Stimulated activated CD4-positive, alpha-beta T cell treated with anti-CD3 and anti-CD28 coated beads, Interleukin-12 subunit alpha, Interleukin-12 subunit beta, amount 100 ng/mL, for 24 hours (primary cell): ENCODE results near the gene SIPA1.

Experiments
- DNase-seq, 2 experiments: peaks; one replicate each; pipeline ENCODE4 v3.0.0-alpha.2; 2020; ENCODE audit warnings: low read depth in 2 of 2

Gene SIPA1

DNA sequence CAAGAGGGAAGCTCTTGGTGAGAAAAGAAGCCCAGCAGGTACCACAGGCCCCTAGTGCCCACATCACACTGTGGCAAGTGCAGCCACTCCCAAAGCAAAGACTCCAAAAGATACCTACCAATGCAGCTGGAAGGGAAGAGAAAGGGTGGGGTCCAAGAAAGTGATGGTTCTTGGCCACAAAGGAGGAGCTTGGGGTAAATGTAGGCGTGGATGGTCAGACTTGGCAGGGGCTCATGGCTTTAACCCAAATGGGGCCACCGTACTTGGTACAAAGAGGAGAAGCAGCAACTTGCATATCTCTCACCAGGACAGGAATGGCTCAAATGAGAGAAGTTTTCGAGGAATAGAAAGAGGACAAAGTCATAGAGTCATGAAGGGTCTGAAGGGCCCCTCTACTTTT lies 28.7 kb upstream of the SIPA1 start:
- DNase-seq = no peak

DNA sequence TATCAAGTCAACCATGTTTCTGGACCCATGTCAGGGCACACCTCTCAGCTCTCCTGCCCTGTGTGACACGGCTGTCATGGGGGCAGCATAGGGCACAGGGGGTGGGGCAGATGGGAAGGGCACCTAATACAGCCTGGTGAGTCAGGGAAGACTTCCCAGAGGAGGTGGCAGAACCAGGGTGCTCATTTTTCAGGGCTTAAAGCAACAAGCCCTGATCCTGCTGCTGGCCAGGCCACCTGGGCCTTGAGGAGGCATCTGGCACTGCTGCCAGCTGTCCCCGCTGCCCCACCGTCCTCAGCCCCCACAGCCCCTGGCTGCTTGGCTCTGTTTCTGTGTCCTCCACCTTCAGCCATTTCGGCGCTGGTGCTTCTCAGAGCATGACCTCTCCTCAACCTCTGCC lies 28.2 kb upstream of the SIPA1 start:
- DNase-seq = no peak

DNA sequence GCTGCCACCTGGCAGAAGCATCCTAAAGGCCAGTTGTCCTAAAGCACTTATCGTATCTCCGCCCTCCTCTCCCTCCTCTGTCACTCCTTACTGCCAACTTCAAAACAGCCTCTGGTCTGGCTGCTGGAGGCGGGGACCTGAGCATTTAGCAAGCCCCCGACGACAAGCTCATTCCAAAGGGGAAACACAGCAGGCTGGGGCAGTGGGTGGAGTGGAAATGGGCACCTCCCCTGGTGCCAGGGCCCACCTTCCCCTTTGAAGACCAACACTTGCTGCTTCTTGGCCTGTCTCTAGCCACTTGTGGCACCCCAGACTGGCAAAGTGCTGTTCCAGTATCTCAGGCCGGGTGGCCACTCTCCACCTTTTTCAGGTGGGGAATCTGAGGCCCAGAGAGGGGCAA lies 27.5 kb upstream of the SIPA1 start:
- no peak for DNase-seq

DNA sequence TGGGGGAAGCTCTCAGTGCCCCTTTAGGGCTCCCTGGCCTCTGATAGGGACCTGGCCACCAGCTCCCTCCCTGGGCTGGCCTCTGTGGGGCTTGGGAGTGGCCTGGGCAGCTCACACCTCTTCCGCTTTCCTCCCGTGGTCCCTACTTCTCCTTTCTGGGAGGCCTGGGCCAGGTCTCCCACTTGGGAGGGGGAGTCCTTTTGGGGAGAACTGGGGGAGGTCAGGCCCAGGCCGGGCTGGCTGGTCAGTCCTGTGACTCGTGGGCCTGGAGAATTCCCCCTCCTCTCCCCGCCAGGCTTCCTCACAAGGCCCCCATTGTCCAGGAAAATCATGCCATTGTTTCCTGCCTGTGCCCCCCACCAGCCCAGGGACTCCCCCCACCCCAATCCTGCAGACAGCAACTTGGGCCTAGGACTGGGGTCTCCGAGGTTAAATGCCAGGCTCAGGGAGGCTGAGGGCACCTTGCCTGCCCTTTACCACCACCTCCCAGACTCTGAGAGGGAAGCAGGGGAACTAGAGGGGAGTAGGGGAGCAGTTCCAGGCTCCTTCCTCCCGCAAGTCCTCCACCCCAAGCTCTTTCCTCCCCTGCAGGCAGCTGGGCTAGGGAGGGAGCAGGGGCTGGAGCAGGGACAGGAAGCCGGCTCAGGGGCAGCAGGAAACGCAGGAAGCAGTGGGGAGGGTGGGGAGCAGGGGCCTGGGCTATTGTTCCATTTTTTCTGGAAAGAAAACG lies 26.7 kb upstream of the SIPA1 start:
- DNase-seq = no peak

DNA sequence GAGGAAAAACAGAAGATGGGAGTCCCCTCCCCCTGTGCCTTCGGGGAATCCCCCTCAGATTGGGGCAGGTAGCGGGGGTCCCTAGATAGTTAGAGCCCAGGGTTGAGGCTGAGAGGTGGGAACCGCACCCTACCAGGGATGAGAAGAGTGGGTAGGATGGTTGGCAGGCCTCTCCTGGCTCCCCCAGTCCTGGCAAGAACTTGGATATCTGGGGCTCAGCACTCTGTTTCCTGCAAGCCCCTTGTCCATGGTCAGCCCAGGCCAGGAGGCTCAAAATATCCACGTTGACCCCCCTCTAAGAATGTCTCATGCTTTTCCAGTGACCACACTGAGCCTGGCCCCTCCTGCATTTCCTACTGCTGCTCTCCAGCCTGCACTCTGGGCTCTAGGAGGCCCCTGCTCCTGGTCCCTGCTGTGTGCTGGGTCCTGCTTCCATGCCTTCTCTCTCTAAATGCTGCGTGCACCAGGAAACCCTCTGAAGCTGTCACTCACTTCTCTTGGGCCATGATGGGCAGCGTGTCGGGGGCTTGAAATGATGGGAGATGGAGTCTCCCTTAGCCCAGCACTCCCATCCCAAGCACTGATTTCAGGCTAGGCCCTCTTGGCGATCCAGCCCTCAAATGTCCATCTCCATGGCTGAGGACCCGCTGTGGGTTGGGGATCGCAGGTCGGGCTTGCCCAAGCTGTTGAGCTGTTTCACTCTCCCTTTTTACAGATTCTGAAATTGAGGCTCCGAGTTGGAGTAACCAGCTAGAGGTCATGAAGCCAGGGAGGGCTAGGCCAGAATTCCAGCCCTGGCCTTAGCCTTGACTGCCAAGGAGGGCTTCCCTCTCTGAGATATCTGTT lies 25.9 kb upstream of the SIPA1 start:
- DNase-seq = no peak

DNA sequence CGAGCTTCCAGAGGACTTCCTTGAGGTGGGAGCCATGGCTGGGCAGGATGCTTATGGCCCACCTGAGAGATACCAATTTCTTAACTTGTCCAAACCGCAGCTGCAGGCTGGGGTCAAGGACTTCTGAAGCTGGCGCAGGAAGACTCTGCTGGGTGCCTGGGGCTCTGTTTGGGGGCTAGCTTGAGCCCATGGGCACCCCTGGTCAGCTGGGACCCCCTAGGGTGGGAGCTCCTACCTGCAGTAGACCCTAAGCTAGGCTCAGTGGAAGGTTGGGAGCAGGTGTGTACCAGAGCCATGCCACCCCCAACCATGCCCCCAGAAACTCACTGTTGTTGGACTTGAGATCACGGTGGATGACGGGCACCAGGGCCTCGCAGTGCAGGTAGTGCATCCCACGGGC lies 25.2 kb upstream of the SIPA1 start:
- no peak for DNase-seq

DNA sequence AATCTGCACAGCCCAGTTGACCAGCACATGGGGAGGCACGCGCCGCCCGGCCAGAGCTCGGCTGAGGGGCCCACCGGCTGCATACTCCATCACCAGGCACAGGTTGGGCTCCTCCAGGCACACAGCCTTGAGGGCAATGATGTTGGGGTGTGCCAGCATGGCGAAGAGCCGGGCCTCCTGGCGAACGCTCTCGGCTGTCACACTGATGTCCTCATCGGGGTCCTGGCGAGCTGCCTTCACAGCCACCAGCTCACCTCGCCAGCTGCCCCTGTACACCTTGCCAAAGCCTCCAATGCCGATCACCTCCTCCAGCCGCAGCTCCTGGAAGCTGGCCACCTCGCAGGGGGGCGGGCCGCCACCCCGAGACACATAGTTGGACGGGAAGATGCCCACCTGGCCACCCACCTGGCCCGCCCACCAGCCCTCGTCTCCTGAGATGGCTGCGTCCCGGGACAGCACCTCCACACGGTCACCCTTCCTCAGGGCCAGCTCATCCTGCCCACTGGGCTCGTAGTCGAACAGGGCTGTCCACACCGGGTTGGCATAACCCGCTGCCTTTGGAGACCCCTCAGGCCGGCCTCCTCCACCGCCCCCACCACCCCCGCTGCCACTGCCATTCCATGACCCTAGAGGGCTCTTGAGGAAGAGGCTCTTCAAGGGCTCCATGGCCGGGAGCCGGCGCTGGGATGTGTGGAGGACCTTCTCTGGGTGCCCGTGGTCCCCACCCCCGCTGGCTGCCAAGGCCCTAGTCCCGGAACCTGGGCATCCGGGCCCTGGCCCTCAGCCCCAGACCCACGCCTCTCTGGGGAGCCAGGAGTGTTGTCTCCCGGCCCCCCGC lies 24.6 kb upstream of the SIPA1 start:
- no peak for DNase-seq

DNA sequence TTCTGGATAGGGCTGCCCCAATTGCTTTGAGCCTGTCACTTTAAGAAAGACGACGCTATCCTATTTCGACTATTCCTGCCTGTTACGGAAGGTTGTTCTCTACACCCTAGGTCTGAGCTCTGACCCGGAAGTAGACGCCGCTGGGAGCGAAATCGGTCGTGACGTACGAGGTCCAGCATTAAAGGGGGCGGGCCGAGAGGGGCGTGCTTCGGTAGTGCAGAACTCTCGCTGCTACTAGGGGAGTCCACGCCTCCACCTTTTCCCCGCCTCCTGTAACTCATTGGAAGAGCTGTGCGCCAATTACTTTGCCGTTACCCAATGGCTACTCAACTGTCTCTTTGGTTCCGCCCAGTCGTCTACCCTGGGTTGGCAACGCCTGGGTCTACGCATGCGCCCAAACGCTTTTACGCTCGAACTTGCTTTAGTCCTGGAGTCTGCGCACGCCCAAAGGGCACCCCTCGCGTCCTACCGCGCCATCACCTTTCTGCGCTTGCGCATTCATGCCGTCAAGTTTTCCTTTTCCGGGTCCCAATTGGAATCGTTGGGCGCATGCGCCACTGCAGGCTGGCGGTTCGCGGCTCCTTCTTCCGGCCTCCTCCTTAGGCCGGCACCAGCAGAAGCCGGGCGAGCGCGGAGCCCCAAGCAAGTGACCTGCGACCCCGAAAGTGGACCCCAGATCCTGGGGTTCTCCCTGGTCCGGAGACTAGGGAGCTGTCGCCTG lies 22.5 kb upstream of the SIPA1 start, which contains the start of gene PCNX3:
TSS of gene PCNX3 (plus strand) at position 548 of the 721 bp plus-strand sequence. CDS start 536 bp downstream, outside the sequence.
- peak; percentile 100 for DNase-seq

DNA sequence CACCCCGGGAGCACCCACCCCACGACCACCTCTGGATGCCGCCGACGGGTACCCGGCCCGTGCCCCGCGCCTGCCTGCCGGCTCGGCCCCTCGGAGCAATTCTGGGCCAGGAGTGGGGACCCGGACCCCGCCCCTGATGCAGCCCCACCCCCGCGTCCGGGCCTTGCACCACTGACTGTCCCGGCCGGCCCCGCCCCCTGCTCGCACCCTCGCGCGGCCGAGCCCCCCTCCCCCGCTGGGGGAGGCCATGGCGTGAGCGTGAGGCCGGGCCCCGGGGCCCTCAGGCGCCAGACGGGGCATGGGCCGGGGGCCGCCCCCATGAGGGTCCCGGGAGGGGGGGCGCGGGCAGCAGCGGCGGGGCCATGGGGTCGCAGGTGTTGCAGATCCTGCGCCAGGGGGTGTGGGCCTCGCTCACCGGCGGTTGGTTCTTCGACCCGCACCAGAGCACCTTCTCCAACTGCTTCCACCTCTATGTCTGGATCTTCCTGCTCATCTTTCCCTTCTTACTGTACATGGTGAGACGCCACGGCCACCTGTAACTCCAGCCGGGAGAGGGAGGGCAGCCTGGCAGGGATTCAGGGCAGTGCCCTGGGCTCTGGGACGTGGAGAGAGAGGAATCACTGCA lies 21.8 kb upstream of the SIPA1 start:
- DNase-seq = peak in 1 of 2 experiments; percentile 51

DNA sequence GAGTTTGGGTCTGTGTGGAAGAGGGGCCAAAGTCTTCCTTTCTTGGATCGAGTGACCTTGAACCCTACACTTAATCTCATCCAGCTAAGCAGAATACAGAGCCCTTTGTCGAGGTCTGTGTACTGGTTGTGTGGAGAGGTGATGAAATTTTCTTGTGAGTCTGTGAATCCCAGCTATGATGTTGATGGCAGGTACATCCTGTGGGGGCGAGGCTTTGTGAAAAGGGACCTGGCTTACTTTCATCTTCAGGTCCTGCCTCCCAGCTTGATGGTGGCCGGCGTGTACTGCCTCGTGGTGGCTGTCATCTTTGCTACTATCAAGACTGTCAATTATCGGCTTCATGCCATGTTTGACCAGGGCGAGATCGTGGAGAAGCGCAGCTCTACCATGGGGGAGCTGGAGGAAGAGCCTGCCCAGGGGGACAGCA lies 21.3 kb upstream of the SIPA1 start:
- no peak for DNase-seq

DNA sequence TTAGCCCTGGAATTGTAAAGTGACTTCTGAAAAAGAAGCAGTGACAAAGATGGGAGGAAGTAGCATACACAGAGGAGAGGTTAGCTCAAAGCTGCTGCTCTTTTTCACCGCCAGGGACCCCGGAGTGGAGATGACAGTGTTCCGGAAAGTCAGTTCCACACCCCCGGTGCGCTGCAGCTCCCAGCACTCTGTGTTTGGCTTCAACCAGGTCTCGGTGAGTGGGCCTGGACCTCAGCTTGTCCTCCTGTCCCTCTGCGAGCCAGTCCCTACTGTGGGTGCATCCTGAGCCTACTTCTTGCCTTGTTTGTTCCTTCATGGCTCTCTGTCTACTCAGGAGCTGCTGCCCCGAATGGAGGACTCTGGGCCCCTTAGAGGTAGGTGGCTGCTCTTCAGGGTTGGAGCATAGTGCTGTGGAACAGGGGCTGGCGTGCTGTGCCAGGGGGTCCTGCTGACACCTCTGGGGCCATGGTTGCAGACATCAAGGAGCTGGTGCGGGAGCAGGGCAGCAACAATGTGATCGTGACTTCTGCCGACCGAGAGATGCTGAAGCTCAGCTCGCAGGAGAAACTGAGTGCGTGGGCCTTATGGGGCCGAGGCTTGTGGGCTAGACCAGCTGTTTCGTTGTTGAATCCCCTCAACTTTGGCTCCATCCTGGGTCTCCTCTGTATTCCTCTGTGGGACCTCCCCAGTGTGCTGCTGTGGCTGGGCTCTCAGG lies 20.6 kb upstream of the SIPA1 start:
- DNase-seq = no peak

DNA sequence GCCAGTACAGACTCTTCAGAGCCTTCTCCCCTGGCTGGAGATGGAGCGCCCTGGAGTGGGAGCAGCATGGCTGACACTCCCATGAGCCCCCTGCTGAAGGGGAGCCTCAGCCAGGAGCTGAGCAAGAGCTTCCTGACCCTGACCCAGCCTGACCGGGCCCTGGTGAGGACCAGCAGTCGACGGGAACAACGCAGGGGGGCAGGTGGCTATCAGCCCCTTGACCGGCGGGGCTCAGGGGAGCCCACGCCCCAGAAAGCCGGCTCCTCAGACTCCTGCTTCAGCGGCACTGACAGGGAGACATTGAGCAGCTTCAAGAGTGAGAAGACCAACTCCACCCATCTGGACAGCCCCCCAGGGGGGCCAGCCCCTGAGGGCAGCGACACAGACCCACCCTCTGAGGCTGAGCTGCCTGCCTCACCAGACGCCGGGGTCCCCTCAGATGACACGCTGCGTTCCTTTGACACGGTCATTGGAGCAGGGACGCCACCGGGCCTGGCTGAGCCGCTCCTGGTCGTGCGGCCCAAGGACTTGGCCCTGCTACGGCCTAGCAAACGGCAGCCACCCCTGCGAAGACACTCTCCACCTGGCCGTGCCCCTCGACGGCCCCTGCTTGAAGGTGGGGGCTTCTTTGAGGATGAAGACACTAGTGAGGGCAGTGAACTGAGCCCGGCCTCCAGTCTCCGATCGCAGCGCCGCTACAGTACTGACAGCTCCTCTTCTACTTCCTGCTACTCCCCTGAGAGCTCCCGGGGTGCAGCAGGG lies 19.7 kb upstream of the SIPA1 start:
- no peak for DNase-seq

DNA sequence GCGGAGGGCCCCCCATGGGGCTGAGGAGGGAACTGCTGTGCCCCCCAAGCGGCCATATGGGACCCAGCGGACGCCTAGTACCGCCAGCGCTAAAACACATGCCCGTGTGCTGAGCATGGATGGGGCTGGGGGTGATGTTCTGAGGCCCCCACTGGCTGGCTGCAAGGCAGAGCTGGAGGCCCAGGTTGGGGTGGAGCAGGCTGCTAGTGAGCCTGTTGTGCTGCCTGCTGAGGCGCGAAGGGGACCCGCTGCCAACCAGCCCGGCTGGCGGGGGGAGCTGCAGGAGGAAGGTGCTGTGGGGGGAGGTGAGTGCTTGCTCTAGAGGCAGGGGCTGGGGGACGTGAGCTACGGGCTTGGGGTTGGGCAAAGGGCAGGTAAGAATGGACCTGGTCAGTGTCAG lies 19.1 kb upstream of the SIPA1 start:
- DNase-seq = no peak

DNA sequence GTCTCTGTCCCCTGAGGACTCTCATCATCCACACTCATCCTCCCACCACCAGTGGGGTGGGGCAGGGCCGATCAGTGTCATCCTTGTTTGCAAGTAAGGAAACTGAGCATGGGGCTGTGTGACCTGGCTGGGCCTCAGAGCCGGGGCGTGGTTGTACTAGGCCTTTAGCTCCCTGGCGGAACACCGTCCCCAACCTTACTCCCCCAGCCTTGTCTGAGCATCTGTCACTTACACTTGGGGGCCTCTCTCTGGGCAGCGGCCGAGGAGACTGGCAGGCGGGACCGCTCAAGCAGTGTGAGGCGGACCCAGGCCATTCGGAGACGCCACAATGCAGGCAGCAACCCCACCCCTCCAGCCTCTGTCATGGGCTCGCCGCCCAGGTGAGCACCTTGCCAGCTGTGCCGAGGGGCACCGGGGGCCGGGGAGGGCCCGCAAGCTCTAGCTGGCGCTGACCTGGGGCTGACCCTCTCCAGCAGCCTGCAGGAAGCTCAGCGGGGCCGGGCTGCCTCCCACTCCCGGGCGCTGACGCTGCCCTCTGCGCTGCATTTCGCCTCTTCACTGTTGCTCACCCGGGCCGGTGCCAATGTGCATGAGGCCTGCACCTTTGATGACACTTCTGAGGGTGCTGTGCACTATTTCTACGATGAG lies 18.5 kb upstream of the SIPA1 start:
- DNase-seq = no peak

DNA sequence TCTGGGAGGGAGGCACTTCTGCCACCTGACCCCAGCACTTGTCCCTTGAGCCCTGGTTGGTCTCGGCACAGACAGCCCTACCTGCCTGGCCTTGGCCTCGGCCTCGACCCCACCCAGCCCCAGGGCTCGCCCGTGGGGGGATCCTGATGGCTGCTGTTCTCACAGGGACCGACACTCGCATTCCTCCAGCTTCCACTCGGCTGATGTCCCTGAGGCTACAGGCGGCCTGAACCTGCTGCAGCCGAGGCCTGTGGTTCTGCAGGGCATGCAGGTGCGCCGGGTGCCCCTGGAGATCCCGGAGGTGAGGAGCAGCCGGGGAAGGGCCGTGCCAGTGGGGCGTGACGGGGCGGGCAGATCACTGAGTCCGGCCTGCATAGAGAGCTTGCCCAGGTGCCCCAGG lies 17.2 kb upstream of the SIPA1 start:
- DNase-seq = no peak

DNA sequence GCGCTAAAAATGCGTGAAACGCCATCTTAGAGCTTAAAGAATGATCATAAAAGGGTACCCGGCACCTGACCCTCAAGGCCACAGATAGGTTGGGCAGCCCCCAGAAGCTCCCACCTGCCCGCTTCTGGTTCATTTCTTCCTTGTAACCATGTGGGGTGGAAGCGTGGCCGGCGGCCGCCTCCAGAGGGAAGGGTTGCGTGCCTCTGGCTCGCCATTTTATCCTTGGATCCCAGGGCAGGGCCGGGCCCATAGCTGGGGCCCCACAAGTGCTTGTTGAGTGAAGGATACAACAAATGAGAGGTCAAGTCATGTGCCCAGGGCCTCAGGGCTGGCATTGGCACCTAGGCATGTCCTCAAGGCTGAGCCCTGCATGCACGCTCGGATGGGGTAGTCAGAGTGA lies 16.4 kb upstream of the SIPA1 start:
- no peak for DNase-seq

DNA sequence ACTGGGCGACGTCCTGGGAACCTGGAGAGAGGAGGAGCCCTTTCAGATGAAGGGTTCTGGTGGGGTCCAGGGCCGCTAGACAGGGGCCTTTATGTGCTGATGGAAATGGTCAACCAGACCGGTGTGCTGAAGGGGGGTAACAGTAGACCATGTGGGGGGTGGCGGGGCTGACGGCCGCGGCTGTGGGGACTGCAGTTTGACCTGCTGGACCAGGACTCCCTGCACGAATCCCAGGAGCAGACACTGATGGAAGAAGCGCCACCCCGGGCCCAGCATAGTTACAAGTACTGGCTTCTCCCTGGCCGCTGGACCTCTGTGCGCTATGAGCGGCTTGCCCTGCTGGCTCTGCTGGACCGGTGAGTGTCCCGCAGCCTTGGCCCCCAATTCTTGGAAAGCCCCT lies 15.9 kb upstream of the SIPA1 start:
- no peak for DNase-seq

DNA sequence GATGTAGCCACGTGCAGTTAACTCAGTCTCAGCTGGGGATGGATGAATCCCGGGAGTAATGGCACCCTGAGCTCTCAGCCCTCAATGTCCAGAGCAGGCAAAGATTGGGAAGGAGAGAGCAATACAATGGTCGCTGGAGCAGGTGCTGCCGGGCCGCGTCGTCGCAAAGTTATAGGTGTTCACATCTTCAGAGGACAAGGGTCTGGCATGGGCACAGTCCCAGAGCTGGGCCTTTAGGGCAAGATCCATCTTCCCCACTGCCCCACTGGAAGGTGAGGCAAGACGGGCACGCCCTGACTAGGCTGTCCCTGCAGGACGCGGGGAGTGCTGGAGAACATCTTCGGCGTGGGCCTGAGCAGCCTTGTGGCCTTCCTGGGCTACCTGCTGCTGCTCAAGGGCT lies 14.7 kb upstream of the SIPA1 start:
- DNase-seq = no peak
